A549 (cell line): Measurements from ENCODE around the gene ADAD1. TPM values are rescaled to one million over a fixed set of nuclear protein-coding genes. Genes with fewer than 3 reads are reported as not detected.
A peak's percentile ranks its signal among the peaks of the same experiment; 100 is the strongest.

Source experiments
- ATAC-seq, 2 experiments: fragments of 200-7000 bp in 1 of 2; fragments of >200 bp in 1 of 2; cut with Nextera tagmentation in 1 of 2; cut with Tn5 transposase in 1 of 2; 3 replicates each; pipeline versions ENCODE4 v1.8.0 to v1.9.1; 2018 to 2020; ENCODE audit warnings: mild to moderate bottlenecking in 1 of 2, moderate library complexity in 1 of 2
- CTCF ChIA-PET: fragments of 300-600 bp; sonication (Branson Sonifier 250); formaldehyde crosslinking; extraction: SDS; loops from one replicate; lab custom pipeline; 2021; ENCODE audit warnings: antibody characterized with exemption, inconsistent platforms; lab: Yijun Ruan, JAX
- POLR2A ChIA-PET: fragments of 350-600 bp; formaldehyde crosslinking; extraction: SDS; loops from one replicate; lab custom pipeline; 2021; ENCODE audit warnings: antibody characterized with exemption, inconsistent platforms; lab: Yijun Ruan, JAX
- DNase-seq, 2 experiments: peaks; one replicate each; pipeline versions ENCODE4 v3.0.0 to v3.0.0-alpha.2; 2011 to 2016; ENCODE audit warnings: low read depth in 1 of 2, low spot score in 1 of 2
- FAIRE-seq: peaks from 2 replicates; lab custom pipeline; 2011; peaks lifted over from hg19 to GRCh38; lab: Jason Lieb, UNC
- H3K27ac ChIP-seq, 2 experiments: fragments of >200 bp; sonication (Bioruptor Twin); formaldehyde crosslinking; 3 replicates each; pipeline ENCODE4 v1.5.1; 2016 to 2017
- H3K4me1 ChIP-seq: fragments of >200 bp; sonication (Bioruptor Twin); formaldehyde crosslinking; 3 replicates; pipeline ENCODE4 v1.6.1; 2016
- H3K4me2 ChIP-seq: fragments of >200 bp; sonication (Bioruptor Twin); formaldehyde crosslinking; 3 replicates; pipeline ENCODE4 v1.6.1; 2016
- H3K4me3 ChIP-seq: fragments of >200 bp; sonication (Bioruptor Twin); formaldehyde crosslinking; 3 replicates; pipeline ENCODE4 v1.5.1; 2016
- H3K9me3 ChIP-seq: fragments of >200 bp; sonication (Bioruptor Twin); formaldehyde crosslinking; 3 replicates; pipeline ENCODE4 v1.6.1; 2016
- ATOH8 ChIP-seq: fragments of 250-450 bp; sonication (Bioruptor Pico); IDR thresholded peaks from 2 replicates; pipeline ENCODE4 v1.5.0; 2020; ENCODE audit warnings: low read depth, mild to moderate bottlenecking, moderate library complexity
- BCL3 ChIP-seq: fragments of >200 bp; sonication (Bioruptor Twin); formaldehyde crosslinking; IDR thresholded peaks from 3 replicates; pipeline ENCODE4 v1.6.1; 2016
- CBX8 ChIP-seq: fragments of 200-600 bp; sonication (generic); IDR thresholded peaks from 2 replicates; pipeline ENCODE4 v1.6.1; 2016
- CEBPB ChIP-seq, 2 experiments: fragments of >200 bp in 1 of 2; sonication (Bioruptor Twin) in 1 of 2; formaldehyde crosslinking in 1 of 2; IDR thresholded peaks; 2 replicates each; pipeline ENCODE4 v1.6.1; 2012 to 2016
- ESRRA ChIP-seq: fragments of 150-350 bp; IDR thresholded peaks from 2 replicates; pipeline ENCODE4 v1.6.1; 2014; ENCODE audit warnings: mild to moderate bottlenecking, low read length, borderline replicate concordance
- FOSB ChIP-seq: fragments of 250-450 bp; sonication (Bioruptor Pico); IDR thresholded peaks from 2 replicates; pipeline ENCODE4 v1.5.0; 2020; ENCODE audit warnings: mild to moderate bottlenecking, moderate library complexity
- GATA3 ChIP-seq: IDR thresholded peaks from 2 replicates; pipeline ENCODE4 v1.6.1; 2012; ENCODE audit warnings: borderline replicate concordance
- HEYL ChIP-seq: fragments of 250-450 bp; sonication (Bioruptor Pico); IDR thresholded peaks from 2 replicates; pipeline ENCODE4 v1.8.0; 2021; ENCODE audit warnings: mild to moderate bottlenecking, moderate library complexity
- HMGXB4 ChIP-seq: fragments of 250-450 bp; sonication (Bioruptor Pico); IDR thresholded peaks from 2 replicates; pipeline ENCODE4 v1.5.0; 2021; ENCODE audit warnings: mild to moderate bottlenecking, moderate library complexity, borderline replicate concordance
- KDM1A ChIP-seq: fragments of 200-600 bp; sonication (generic); IDR thresholded peaks from 2 replicates; pipeline ENCODE4 v1.6.1; 2016; ENCODE audit warnings: low read depth, mild to moderate bottlenecking
- MAZ ChIP-seq: fragments of 150-350 bp; IDR thresholded peaks from 2 replicates; pipeline ENCODE4 v1.6.1; 2014; ENCODE audit warnings: antibody characterized with exemption, low read depth, low read length, borderline replicate concordance
- MYC ChIP-seq: IDR thresholded peaks from 2 replicates; pipeline ENCODE4 v1.6.1; 2012; ENCODE audit warnings: mild to moderate bottlenecking, inconsistent platforms, low read length, improper control_type of control experiment, borderline replicate concordance
- NR3C1 ChIP-seq: fragments of >200 bp; sonication (Bioruptor Twin); formaldehyde crosslinking; IDR thresholded peaks from 3 replicates; pipeline ENCODE4 v1.6.1; 2017
- PHF8 ChIP-seq: fragments of 200-600 bp; sonication (generic); IDR thresholded peaks from 2 replicates; pipeline ENCODE4 v1.6.1; 2016; ENCODE audit warnings: low read depth, mild to moderate bottlenecking, antibody characterized with exemption, moderate library complexity, borderline replicate concordance
- RAD21 ChIP-seq, 2 experiments: fragments of >200 bp in 1 of 2; sonication (Bioruptor Twin) in 1 of 2; formaldehyde crosslinking in 1 of 2; IDR thresholded peaks in 1 of 2; conservative IDR thresholded peaks in 1 of 2; 2 replicates in 1 of 2; 3 replicates in 1 of 2; pipeline ENCODE4 v1.6.1; 2012 to 2018; ENCODE audit warnings: inconsistent platforms in 1 of 2
- RARB ChIP-seq: fragments of 250-450 bp; sonication (Bioruptor Pico); IDR thresholded peaks from 2 replicates; pipeline ENCODE4 v1.8.0; 2021; ENCODE audit warnings: mild to moderate bottlenecking, moderate library complexity
- RCOR1 ChIP-seq: fragments of 150-350 bp; IDR thresholded peaks from 2 replicates; pipeline ENCODE4 v1.6.1; 2014; ENCODE audit warnings: antibody characterized with exemption, low read length, low read depth
- SMC3 ChIP-seq: fragments of >200 bp; sonication (Bioruptor Twin); formaldehyde crosslinking; IDR thresholded peaks from 3 replicates; pipeline ENCODE4 v1.6.1; 2018; ENCODE audit warnings: inconsistent platforms
- TFCP2L1 ChIP-seq: fragments of 250-450 bp; sonication (Bioruptor Pico); IDR thresholded peaks from 2 replicates; pipeline ENCODE4 v1.5.0; 2021; ENCODE audit warnings: mild to moderate bottlenecking
- TP53 ChIP-seq: fragments of 250-450 bp; sonication (Bioruptor Pico); IDR thresholded peaks from 2 replicates; pipeline ENCODE4 v1.5.0; 2021; ENCODE audit warnings: mild to moderate bottlenecking, moderate library complexity
- USF2 ChIP-seq: fragments of 450-650 bp; IDR thresholded peaks from 2 replicates; pipeline ENCODE4 v1.6.1; 2014; ENCODE audit warnings: antibody characterized with exemption
- ZFP36 ChIP-seq: fragments of 450-650 bp; IDR thresholded peaks from 2 replicates; pipeline ENCODE4 v1.6.1; 2014; ENCODE audit warnings: borderline replicate concordance; ENCODE audit not compliant: partially characterized antibody
- WGBS: methylation state at CpG from one replicate; pipeline ENCODE4 v1.1.6; 2017; ENCODE audit errors: missing lambda C conversion rate; 5-methylcytosine and 5-hydroxymethylcytosine counted together
- polyA plus RNA-seq, 4 experiments: library from polyadenylated mRNA; depleted of rRNA in 3 of 4; stranded (reverse); fragments of >200 nt; fragmentation: RNase III in 1 of 4; extraction: RNeasy Plus Mini Kit Qiagen cat#74134 plus additional on column Dnase treatment in 1 of 4; gene quantifications; 2 replicates in 3 of 4; 3 replicates in 1 of 4; pipeline ENCODE4 v1.2.3, GENCODE V29; 2011 to 2017

Gene ADAD1
- polyA plus RNA-seq, 2 of the 4 experiments (the other 2 are of a cell fraction): not detected

- no peak overlapping the region for H3K4me3 ChIP-seq
- ChIA-PET POLR2A (no interaction called here), CTCF (no interaction called here)
- WGBS: 36% methylated on average over 3 of the region's 3 CpGs
- H3K4me1 ChIP-seq: no peaks in the 10 kb centered on the region
- no peak overlapping the region for H3K27ac ChIP-seq
- ATAC-seq (no peak; a peak in 1 of 6 replicates), DNase-seq (no peak), FAIRE-seq (no peak)
- H3K9me3 ChIP-seq: no peaks in the 10 kb centered on the region
- TF ChIP-seq ESRRA (no peak), ZFP36 (no peak), BCL3 (no peak), MYC (no peak), TP53 (CRISPR knock-in tag) (no peak), GATA3 (no peak), TFCP2L1 (CRISPR knock-in tag) (no peak), ATOH8 (no peak), RAD21 (conservative IDR thresholded peaks at IDR 0.05 in 1 of 2, IDR thresholded peaks at IDR 0.05 in 1 of 2) (no peak)
- no peak overlapping the region for H3K4me2 ChIP-seq
These were observed 25.1 kb downstream of the ADAD1 start for GRCh38 chr4:122403861-122404260.

- ChIA-PET POLR2A (no interaction called here), CTCF (no interaction called here)
- peak in 1 of 2 experiments; percentile 6 for DNase-seq
- Histone ChIP-seq H3K4me2 (no peak overlapping the region), H3K9me3 (no peaks in the 10 kb centered on the region), H3K4me1 (no peaks in the 10 kb centered on the region), H3K4me3 (no peak overlapping the region), H3K27ac (no peak overlapping the region)
- no peak for FAIRE-seq
- ATAC-seq: no peak
- TF ChIP-seq NR3C1 (no peak), FOSB (CRISPR knock-in tag) (no peak), BCL3 (no peak), RARB (CRISPR knock-in tag) (no peak), GATA3 (no peak), MAZ (no peak), CBX8 (no peak), HMGXB4 (CRISPR knock-in tag) (no peak), SMC3 (no peak), RCOR1 (no peak), PHF8 (no peak), USF2 (no peak), HEYL (no peak), CEBPB (IDR thresholded peaks at IDR 0.05) (no peak), KDM1A (no peak), MYC (no peak)
- WGBS: 40% methylated on average over 3 of the region's 3 CpGs
These were observed 33.7 kb downstream of the ADAD1 start for GRCh38 chr4:122412547-122412946.
